HG03520 (cell line): Measurements from ENCODE around the gene VPS25.
A peak's percentile ranks its signal among the peaks of the same experiment; 100 is the strongest.
"Not testable (repeated sequence)": the region's sequence is repeated elsewhere in the genome, so short reads cannot be mapped to it uniquely, and the experiment has no call there.

Source experiments
- ATAC-seq: cut with Tn5 transposase; IDR thresholded peaks from one replicate; pipeline ENCODE4 v1.9.1; 2021; ENCODE audit warnings: mild to moderate bottlenecking, moderate library complexity; ENCODE audit not compliant: unreplicated experiment

The VPS25 gene

DNA sequence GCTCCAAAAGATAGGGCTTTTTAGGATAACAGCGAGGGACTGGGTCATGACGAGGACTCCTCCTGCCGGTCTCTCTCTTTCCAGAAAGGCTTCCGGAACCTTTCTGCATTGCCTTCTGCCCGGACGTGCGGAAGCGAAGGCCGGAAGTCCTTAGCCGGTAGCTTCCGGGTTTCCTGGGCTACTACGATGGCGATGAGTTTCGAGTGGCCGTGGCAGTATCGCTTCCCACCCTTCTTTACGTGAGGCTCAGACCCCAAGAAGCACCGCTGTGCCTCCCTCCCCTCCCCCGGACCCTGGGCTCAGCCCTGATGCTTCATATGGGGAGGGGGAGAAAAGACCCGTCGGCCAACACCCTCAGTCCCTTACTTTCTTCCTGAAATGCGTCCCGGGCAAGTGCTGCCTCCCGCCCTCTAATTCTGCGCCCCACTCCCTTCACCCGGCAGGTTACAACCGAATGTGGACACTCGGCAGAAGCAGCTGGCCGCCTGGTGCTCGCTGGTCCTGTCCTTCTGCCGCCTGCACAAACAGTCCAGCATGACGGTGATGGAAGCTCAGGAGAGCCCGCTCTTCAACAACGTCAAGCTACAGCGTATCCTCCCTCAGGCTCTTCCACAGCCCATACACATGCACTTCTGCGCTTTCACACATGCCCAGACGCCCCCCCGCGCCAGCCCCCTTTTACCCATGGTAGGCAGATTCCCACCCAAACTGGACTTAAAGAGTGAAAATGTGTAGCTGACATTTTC lies at the start of gene VPS25:
Gene VPS25, plus strand, starts transcription at position 160 of the 746 bp plus-strand sequence. Its CDS starts 27 bp downstream, at position 187.
- no peak for ATAC-seq

GRCh38 chr17:42723636-42724035 lies 49.6 kb upstream of the VPS25 start:
- ATAC-seq: no peak

DNA sequence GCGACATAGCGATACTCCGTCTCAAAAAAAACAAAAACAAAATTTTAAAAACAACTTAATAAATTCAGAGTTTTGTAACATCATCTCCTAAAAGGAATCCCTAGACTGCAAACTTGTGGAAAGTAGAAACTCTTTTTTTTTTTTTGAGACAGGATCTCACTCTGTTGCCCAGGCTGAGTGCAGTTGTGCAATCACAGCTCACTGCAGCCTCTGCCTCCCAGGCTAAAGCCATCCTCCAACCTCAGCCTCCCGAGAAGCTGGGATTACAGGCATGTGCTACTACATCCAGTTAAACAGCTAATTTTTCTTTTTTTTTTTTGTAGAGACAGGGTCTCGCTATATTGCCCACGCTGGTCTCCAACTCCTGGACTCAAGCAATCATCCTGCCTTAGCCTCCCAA lies 48.1 kb upstream of the VPS25 start:
- ATAC-seq: no peak

DNA sequence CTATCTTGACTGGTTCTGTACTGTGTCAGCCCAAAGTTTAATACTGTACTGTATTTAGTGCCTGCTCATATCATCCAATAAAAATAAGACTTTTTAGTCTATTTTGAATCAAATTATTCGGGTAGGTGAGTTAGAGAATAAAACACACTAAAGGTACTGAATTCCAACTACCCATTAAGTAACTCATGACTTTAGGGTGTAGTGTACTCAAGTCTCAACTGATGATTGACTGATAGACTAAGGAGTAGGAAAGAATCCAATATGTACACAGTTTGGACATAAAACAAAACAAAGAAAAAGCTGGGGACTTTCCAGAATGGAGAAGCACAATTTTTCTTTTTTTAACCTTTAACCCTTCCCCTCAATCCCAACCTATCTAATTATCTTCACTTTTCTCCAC lies 32.5 kb upstream of the VPS25 start:
- ATAC-seq: no peak

DNA sequence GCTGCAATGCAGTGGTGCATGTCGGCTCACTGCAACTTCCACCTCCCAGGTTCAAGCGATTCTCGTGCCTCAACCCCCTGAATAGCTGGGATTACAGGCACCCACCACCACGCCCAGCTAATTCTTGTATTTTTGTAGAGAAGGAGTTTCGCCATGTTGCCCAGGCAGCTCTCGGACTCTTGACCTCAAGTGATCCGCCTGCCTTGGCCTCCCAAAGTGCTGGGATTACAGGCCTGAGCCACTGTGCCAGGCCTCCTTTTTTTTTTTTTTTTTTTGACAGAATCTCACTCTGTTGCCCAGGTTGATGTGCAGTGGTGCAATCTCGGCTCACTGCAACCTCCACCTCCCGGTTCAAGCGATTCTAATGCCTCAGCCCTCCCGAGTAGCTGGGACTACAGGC lies 30.3 kb upstream of the VPS25 start:
- not testable (repeated sequence) for ATAC-seq

DNA sequence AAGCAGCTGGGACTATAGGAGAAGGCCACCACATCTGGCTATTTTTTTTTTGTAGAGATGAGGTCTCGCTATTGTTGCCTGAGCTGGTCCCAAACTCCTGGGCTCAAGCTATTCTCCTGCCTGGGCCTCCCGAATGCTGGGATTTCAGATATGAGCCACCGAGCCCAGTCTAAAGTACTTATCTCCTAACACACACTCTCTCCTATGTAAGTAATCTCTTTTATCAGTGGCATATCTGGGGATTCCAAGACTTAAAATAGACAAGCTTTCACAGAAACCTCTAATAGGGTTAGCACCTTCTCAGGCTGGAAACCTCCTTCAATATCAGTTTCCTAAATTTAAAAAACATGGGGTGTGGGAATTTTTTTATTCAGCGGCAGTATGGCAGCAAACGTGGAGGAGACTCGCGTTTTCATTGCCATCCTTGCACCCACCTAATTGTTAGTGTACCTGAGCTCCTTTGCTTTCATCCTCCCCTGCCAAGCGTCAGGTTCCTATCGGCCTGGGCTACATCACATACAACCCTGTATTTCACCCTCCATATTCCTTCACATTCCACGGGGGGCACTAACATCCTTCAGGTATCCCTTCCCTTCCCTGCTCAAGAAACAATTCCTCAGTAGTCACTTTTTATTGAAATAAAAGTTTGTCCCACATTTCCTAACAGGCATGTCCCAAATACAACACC lies 29.5 kb upstream of the VPS25 start:
- ATAC-seq: no peak

- peak; percentile 33 for ATAC-seq
Measured at GRCh38 chr17:42744283-42744805, 28.9 kb upstream of the VPS25 start.

DNA sequence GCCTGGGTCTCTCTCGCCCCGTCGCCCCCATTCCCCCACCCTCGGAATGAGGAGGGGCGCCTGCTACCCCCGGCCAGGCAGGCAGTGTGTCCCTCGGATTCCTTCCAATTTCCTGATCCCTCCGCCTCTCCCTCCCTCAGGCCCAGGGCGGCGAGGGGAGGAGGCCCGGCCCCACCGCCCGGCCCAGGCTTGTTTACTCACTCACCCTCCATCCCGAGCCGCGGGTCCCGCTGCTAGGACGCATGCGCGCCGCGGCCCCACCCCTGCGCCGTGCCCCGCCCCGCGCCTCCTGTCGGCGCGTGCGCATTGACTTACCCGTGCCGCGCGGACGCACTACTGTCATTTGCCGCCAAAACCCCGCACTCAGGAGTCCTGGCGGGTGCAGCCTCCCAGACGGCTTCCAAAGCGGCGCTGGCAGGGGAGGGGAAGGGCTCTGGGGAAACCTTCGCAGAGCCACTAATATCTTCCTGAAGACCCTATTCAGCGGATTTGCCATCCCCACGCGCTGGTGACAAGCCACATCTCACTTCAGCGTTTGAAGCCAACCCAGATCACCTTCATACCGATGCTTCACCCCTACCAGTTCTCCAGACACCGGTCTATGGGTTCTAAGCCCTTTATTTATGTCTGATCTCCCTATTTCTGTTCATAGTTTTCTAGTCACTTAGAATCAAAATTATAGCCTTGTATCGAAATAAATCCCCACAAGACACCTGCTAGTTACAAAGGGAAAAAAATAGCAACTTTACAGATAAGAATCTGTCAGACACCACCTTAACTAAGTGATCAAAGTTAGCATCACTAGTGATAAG lies 28.2 kb upstream of the VPS25 start, which contains the start of gene EZH1:
Gene EZH1, minus strand, starts transcription at position 235 of the 812 bp plus-strand sequence. CDS start 16,099 bp downstream, outside the sequence.
- ATAC-seq: peak; percentile 75

- ATAC-seq: no peak
Measured at GRCh38 chr17:42748202-42748907, 24.9 kb upstream of the VPS25 start.

- no peak for ATAC-seq
Measured at GRCh38 chr17:42748908-42749798, 24.1 kb upstream of the VPS25 start.

GRCh38 chr17:42750739-42751344 lies 22.4 kb upstream of the VPS25 start:
- ATAC-seq: no peak

- ATAC-seq: no peak
Measured at GRCh38 chr17:42751628-42752027, 21.6 kb upstream of the VPS25 start.

DNA sequence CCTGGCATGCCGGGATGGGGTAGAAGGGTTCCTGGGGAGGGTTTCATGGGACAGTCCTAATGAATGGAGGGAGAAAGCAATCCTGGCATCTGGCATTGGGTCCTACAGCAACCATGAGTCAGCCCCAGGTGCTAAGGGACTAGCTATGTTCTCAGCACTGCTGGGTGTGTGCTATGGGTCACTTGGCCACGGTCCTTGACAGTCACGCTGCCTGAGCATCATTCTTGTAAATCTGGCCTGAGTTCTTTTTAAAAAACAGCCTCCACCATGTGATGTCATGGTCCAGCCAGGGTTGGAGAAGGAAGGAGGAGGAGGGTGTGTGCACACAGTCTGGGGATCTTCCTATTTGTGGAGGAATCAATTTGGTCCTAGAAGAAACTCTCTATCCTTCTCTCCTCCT lies 18.5 kb upstream of the VPS25 start:
- ATAC-seq: no peak

DNA sequence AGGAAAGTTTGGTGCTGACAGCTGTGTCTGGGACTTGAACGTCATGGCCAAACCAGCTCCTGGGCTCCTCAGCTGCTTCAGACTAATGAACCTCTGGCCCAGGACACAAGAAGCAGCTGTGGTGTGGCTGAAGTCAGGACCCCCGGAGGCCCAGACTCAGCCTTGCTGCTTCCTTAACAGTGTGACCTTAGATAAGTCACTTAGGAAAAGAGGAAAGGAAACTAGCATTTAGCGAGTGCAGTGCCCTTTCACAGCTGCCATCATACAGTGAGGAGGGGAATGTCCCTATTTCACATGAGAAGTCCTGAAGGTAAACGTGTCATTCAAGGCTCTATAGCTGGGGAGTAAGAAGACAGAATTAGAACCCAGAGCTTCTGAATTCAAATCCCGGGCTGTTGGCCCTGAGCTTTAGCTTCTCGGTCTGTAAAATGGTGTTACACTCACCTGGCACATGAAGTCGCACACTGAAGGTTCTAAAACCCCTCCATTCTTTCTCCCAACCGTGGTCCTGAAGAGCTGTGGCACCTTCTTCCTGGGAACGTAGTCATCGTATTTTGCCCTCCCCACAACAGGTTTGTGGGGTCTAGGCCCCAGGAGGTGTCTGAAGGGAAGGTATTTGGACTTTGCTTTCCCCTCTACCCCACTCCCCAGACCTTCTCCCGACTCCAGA lies 13.1 kb upstream of the VPS25 start:
- no peak for ATAC-seq

GRCh38 chr17:42760652-42761581 lies 12.3 kb upstream of the VPS25 start, which contains the start of gene RAMP2:
Gene RAMP2 (plus strand): TSS chr17:42761227. CDS start chr17:42761262, 35 bp downstream.
- ATAC-seq: no peak

DNA sequence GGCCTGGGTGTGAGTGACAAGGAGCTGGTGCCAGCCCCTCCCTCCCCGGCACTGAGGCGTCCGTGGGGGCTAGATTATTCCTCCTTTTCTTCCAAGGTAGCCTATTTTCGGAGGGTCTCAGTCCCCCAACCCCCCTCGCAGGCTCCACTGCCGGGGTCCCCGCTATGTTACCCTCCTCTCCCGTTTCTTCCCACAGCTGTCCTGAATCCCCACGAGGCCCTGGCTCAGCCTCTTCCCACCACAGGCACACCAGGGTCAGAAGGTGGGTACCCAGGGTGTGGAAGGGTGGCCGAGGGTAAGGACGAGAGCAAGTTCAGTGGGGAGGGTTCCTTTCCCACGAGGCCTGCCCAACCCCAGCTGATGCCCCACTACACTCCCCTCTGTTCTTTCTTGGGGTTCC lies 11.6 kb upstream of the VPS25 start:
- no peak for ATAC-seq

DNA sequence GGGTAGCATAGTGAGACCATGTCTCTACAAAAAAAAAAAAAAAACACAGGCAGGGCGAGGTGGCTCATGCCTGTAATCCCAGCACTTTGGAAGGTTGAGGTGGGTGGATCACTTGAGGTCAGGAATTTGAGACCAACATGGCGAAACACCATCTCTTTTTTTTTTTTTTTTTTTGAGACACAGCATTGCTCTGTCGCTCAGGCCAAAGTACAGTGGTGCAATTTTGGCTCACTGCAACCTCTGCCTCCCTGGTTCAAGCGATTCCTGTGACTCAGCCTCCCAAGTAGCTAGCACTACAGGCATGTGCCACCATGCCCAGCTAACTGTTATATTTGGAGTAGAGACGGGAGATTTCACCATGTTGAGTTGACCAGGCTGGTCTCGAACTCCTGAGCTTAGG lies 7.1 kb upstream of the VPS25 start:
- ATAC-seq: no peak
